Stimulated activated naive CD8-positive, alpha-beta T cell treated with anti-CD3 and anti-CD28 coated beads, Interleukin-15, amount 100 ng/mL, for 72 hours (primary cell): ENCODE measurements around the gene SNX1.

ENCODE experiments used
- ATAC-seq: fragments of 150-1000 bp; cut with Tn5 transposase; 2 replicates; pipeline ENCODE4 v1.10.0; 2021; ENCODE audit warnings: mild to moderate bottlenecking, moderate library complexity
- DNase-seq, 2 donors: peaks; one replicate each; pipeline ENCODE4 v3.0.0; 2021 to 2022
- H3K27ac Mint-ChIP-seq, 2 donors: one replicate each; pipeline ENCODE4 v1.8.0; 2022; ENCODE audit warnings: mild to moderate bottlenecking in 2 of 2, mixed read lengths in 2 of 2, moderate library complexity in 2 of 2
- H3K27me3 Mint-ChIP-seq: one replicate; pipeline ENCODE4 v1.8.0; 2022; ENCODE audit warnings: mixed read lengths
- H3K4me1 Mint-ChIP-seq: one replicate; pipeline ENCODE4 v1.8.0; 2022; ENCODE audit warnings: mild to moderate bottlenecking, mixed read lengths
- H3K4me3 Mint-ChIP-seq, 2 donors: one replicate each; pipeline ENCODE4 v1.8.0; 2022; ENCODE audit warnings: mild to moderate bottlenecking in 2 of 2, mixed read lengths in 2 of 2, moderate library complexity in 1 of 2
- H3K9me3 Mint-ChIP-seq, 2 donors: one replicate each; pipeline ENCODE4 v1.8.0; 2022; ENCODE audit warnings: mixed read lengths in 2 of 2

Gene SNX1

GRCh38 chr15:64158363-64159134 is 62.8 kb downstream of the SNX1 start:
- peaks cover 40% of the 10 kb centered on the region for H3K4me1 Mint-ChIP-seq
- H3K27ac Mint-ChIP-seq: peak overlapping the region; percentile 82 to 92

GRCh38 chr15:64161688-64162477 is 66.1 kb downstream of the SNX1 start:
- ATAC-seq (no peak), DNase-seq (no peak)
- peaks cover 52% of the 10 kb centered on the region for H3K4me1 Mint-ChIP-seq
- peak overlapping the region; percentile 85 to 86 for H3K4me3 Mint-ChIP-seq
- H3K27ac Mint-ChIP-seq: peak overlapping the region; percentile 83 to 95
- no peaks in the 10 kb centered on the region for H3K27me3 Mint-ChIP-seq
- no peaks in the 10 kb centered on the region for H3K9me3 Mint-ChIP-seq

More at GRCh38 chr15:64158363-64159134, 62.8 kb downstream of the SNX1 start:
- no peak overlapping the region for H3K4me3 Mint-ChIP-seq
- H3K9me3 Mint-ChIP-seq: no peaks in the 10 kb centered on the region
- ATAC-seq (no peak), DNase-seq (no peak)
- H3K27me3 Mint-ChIP-seq: no peaks in the 10 kb centered on the region

GRCh38 chr15:64162478-64162868 is 66.7 kb downstream of the SNX1 start:
- H3K4me1 Mint-ChIP-seq: peaks cover 52% of the 10 kb centered on the region
- peak; percentile 26 for ATAC-seq

GRCh38 chr15:64162869-64163658 is 67.3 kb downstream of the SNX1 start, which contains the start of gene PPIB:
TSS of gene PPIB (minus strand) at chr15:64163022. CDS start at chr15:64162986, 36 bp downstream.
- Mint-ChIP-seq H3K27ac (peak within 1 kb of the TSS; percentile 95 to 98), H3K9me3 (no peaks in the 10 kb centered on the region), H3K27me3 (no peaks in the 10 kb centered on the region), H3K4me1 (peaks cover 52% of the 10 kb centered on the region), H3K4me3 (peak within 1 kb of the TSS; percentile 87 to 88)
- peak; percentile 98 to 99 for DNase-seq
- ATAC-seq: peak; percentile 95

More at GRCh38 chr15:64162478-64162868, 66.7 kb downstream of the SNX1 start:
- peak overlapping the region; percentile 85 to 86 for H3K4me3 Mint-ChIP-seq
- H3K27me3 Mint-ChIP-seq: no peaks in the 10 kb centered on the region
- peak overlapping the region; percentile 87 to 95 for H3K27ac Mint-ChIP-seq
- no peak for DNase-seq
- no peaks in the 10 kb centered on the region for H3K9me3 Mint-ChIP-seq

GRCh38 chr15:64163659-64164362 is 68.0 kb downstream of the SNX1 start:
- peak overlapping the region; percentile 87 to 88 for H3K4me3 Mint-ChIP-seq
- H3K27me3 Mint-ChIP-seq: no peaks in the 10 kb centered on the region
- peaks cover 47% of the 10 kb centered on the region for H3K4me1 Mint-ChIP-seq
- ATAC-seq (peak; percentile 13), DNase-seq (no peak)
- H3K9me3 Mint-ChIP-seq: no peaks in the 10 kb centered on the region
- peak overlapping the region; percentile 95 to 98 for H3K27ac Mint-ChIP-seq

GRCh38 chr15:64164436-64164835 is 68.7 kb downstream of the SNX1 start:
- peak overlapping the region in 1 of 2 donors; percentile 26 for H3K27ac Mint-ChIP-seq
- H3K4me3 Mint-ChIP-seq: peak overlapping the region; percentile 43 to 88
- no peaks in the 10 kb centered on the region for H3K27me3 Mint-ChIP-seq
- ATAC-seq (no peak), DNase-seq (no peak)
- peaks cover 41% of the 10 kb centered on the region for H3K4me1 Mint-ChIP-seq
- H3K9me3 Mint-ChIP-seq: no peaks in the 10 kb centered on the region

- no peaks in the 10 kb centered on the region for H3K27me3 Mint-ChIP-seq
- H3K4me1 Mint-ChIP-seq: peaks cover 30% of the 10 kb centered on the region
- ATAC-seq: no peak
- no peaks in the 10 kb centered on the region for H3K9me3 Mint-ChIP-seq
- H3K4me3 Mint-ChIP-seq: no peak overlapping the region
- no peak for DNase-seq
- no peak overlapping the region for H3K27ac Mint-ChIP-seq
Measured at GRCh38 chr15:64166102-64166890, 70.5 kb downstream of the SNX1 start.

- no peaks in the 10 kb centered on the region for H3K4me1 Mint-ChIP-seq
- DNase-seq (no peak), ATAC-seq (no peak)
- no peaks in the 10 kb centered on the region for H3K9me3 Mint-ChIP-seq
- no peak overlapping the region for H3K27ac Mint-ChIP-seq
- no peak overlapping the region for H3K4me3 Mint-ChIP-seq
- no peaks in the 10 kb centered on the region for H3K27me3 Mint-ChIP-seq
Measured at GRCh38 chr15:64180235-64180824, 84.5 kb downstream of the SNX1 start.

- ATAC-seq: no peak
- H3K27me3 Mint-ChIP-seq: no peaks in the 10 kb centered on the region
- DNase-seq: no peak
- H3K4me1 Mint-ChIP-seq: no peaks in the 10 kb centered on the region
- H3K4me3 Mint-ChIP-seq: no peak overlapping the region
- H3K27ac Mint-ChIP-seq: no peak overlapping the region
- no peaks in the 10 kb centered on the region for H3K9me3 Mint-ChIP-seq
Measured at GRCh38 chr15:64182859-64183370, 87.1 kb downstream of the SNX1 start.

- Mint-ChIP-seq H3K9me3 (no peaks in the 10 kb centered on the region), H3K4me3 (no peak overlapping the region), H3K27me3 (no peaks in the 10 kb centered on the region), H3K27ac (no peak overlapping the region), H3K4me1 (no peaks in the 10 kb centered on the region)
- ATAC-seq (no peak), DNase-seq (no peak)
Measured at GRCh38 chr15:64185146-64185911, 89.5 kb downstream of the SNX1 start.

GRCh38 chr15:64187396-64188191 is 91.8 kb downstream of the SNX1 start:
- ATAC-seq: peak; percentile 28
- Mint-ChIP-seq H3K4me3 (no peak overlapping the region), H3K9me3 (no peaks in the 10 kb centered on the region), H3K27me3 (no peaks in the 10 kb centered on the region), H3K27ac (peak overlapping the region in 1 of 2 donors; percentile 30), H3K4me1 (no peaks in the 10 kb centered on the region)
- no peak for DNase-seq
